Choroid plexus epithelial cell (primary cell): Measurements from ENCODE around the gene AP4S1.
"Not testable (repeated sequence)": the region's sequence is repeated elsewhere in the genome, so short reads cannot be mapped to it uniquely, and the experiment has no call there.

Experiments used
- DNase-seq: peaks from one replicate; pipeline ENCODE4 v3.0.0-alpha.2; 2010; ENCODE audit warnings: low read depth
- H3K4me3 ChIP-seq: 2 replicates; pipeline ENCODE4 v1.5.1; 2011; ENCODE audit warnings: low read depth, mild to moderate bottlenecking, control low read depth, low read length, moderate library complexity
- CTCF ChIP-seq: conservative IDR thresholded peaks from 2 replicates; pipeline ENCODE4 v1.5.1; 2011; ENCODE audit warnings: low read depth, mild to moderate bottlenecking, control low read depth, inconsistent platforms, low read length, moderate library complexity

Gene AP4S1

DNA sequence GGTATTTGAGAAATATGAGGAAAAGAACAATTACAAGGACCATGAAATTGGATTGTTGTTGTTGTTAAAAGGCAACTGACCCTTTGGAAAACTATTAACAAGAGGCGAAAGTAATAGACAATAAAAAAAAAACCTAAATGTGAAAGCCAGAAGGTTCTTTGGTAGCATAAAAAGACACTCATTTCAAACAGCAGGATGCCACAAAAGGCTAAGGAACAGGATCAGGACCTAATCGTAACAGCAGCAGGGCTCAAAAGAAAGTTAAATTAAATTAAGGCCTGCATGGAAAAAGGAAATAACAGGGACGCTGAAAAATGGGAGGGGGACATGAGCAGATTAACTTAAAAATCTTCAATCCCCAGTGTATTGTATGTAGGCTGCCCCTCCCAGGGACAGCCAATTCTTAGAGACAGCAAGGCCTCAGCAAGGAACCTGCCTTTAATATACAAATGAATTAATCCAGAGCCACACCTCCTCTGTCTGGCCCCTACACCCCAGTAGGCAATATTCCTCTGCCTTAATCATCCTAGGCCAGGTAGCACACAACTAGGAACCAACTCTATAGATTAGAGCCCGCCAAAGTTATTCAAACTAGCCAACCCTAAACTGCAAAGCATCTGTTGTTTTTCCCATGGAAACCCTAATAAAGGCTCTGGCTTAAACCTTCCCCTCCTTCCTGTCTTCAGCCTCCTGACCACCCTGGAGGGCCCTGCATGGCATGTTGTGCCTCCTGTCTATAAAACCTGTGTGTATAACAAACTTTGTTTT, 28.4 kb upstream of the AP4S1 start:
- DNase-seq: no peak

DNA sequence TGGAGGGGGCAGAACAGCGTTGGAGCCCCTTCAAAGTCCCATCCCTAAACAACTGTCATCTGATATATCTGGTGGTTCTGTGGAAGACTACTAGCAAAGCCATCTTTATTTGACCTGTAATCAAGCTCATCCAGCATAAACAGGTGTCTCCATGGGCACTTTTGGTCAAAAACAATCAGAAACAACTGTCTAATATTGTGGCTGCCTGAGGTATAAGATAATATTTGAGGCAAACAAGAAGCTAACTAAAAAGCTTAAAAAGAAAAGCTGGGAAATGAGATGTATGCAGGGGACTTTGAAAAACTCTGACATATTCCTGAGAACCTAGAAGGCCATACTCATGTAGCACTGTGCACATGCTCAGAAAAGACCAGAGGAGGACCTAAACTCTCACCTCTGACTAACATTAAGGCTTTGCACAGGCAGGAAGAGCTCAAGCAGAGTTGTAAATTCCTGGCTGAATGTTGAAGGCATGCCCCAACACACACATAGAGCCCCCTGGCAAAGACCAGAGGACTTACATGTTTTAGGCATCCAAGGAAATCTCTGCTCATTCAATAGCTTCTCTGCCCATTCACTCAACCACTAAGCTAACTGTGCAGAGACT, 27.2 kb upstream of the AP4S1 start:
- no peak overlapping the region for H3K4me3 ChIP-seq
- DNase-seq: no peak
- no peak for TF ChIP-seq CTCF

More for the DNA sequence above, 28.4 kb upstream of the AP4S1 start:
- no peak overlapping the region for H3K4me3 ChIP-seq
- no peak for TF ChIP-seq CTCF

DNA sequence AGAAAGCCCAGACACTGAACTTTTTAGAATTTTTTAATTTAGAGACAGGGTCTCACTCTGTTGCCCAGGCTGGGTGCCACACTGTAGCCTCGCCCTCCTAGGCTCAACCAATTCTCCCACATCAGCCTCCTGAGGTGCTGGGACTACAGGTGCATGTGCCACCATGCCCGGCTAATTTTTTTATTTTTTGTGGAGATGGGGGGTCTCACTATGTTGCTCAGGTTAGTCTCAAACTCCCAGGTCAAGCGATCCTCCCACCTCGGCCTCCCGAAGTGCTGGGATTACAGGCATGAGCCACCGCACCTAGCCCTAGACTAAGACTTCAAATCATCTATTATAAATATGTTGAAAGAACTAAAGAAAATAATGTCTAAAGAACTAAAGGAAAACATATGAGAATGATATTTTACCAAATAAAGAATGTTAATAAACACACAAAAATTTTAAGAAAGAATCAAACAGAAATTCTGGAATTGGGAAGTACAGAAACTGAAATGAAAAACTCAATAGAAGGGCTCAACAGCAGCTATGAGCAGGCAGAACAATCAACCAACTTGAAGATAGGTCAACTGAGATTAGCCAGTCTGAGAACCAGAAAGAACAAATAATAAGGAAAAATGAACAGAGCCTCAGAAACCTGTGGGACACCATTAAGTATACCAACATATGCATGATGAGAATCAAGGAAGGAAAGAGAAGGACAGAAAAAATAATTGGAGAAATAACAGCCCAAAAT, 26.2 kb upstream of the AP4S1 start:
- no peak for DNase-seq
- H3K4me3 ChIP-seq: no peak overlapping the region
- TF ChIP-seq CTCF: no peak

GRCh38 chr14:31000629-31001338, 24.7 kb upstream of the AP4S1 start:
- H3K4me3 ChIP-seq: no peak overlapping the region
- DNase-seq: no peak
- TF ChIP-seq CTCF: no peak

- H3K4me3 ChIP-seq: no peak overlapping the region
- TF ChIP-seq CTCF: no peak
- no peak for DNase-seq
These were observed 24.1 kb upstream of the AP4S1 start for GRCh38 chr14:31001339-31001658.

- TF ChIP-seq CTCF: no peak
- no peak for DNase-seq
- H3K4me3 ChIP-seq: no peak overlapping the region
These were observed 22.2 kb upstream of the AP4S1 start for GRCh38 chr14:31003284-31003683.

GRCh38 chr14:31004007-31004406, 21.4 kb upstream of the AP4S1 start:
- H3K4me3 ChIP-seq, DNase-seq: not testable (repeated sequence)
